Measurements from ENCODE around the gene HOXB1. TPM values are rescaled to one million over a fixed set of nuclear protein-coding genes. Genes with fewer than 3 reads are reported as not detected.
A peak's percentile ranks its signal among the peaks of the same experiment; 100 is the strongest.

HOXB1 gene
- total and polyA plus RNA-seq, 5 donors from 2014 or later = not detected

GRCh38 chr17:48523010-48523409, 7.8 kb downstream of the HOXB1 start:
- ATAC-seq (ENCODE audit: low read depth in 2 of 2) (no peak), DNase-seq (no peak)
- H3K4me3 Mint-ChIP-seq = no peak overlapping the region
- Histone ChIP-seq H3K4me3 (ENCODE audit: low read depth, low read length) (no peak overlapping the region), H3K9me3 (ENCODE audit: control insufficient read depth in 2 of 2, low read length in 2 of 2) (no peaks in the 10 kb centered on the region), H3K4me1 (ENCODE audit: control insufficient read depth, insufficient read depth, low read length, poor library complexity, severe bottlenecking) (peaks cover 8% of the 10 kb centered on the region), H3K27ac (ENCODE audit: insufficient read depth, low read length, poor library complexity, severe bottlenecking) (no peak overlapping the region), H3K36me3 (ENCODE audit: control insufficient read depth, insufficient read depth, low read length) (no peaks in the 10 kb centered on the region), H3K27me3 (ENCODE audit: control insufficient read depth, insufficient read depth, low read length) (peaks cover 26% of the 10 kb centered on the region)
- H3K4me1 Mint-ChIP-seq = peaks cover 0 to 18% (median 7%) of the 10 kb centered on the region in 4 donors
- no peak overlapping the region for H3K27ac Mint-ChIP-seq
- H3K27me3 Mint-ChIP-seq = peaks cover 67% of the 10 kb centered on the region
- no peaks in the 10 kb centered on the region for H3K9me3 Mint-ChIP-seq
- no peaks in the 10 kb centered on the region for H3K36me3 Mint-ChIP-seq

GRCh38 chr17:48522031-48522653, 8.7 kb downstream of the HOXB1 start:
- Histone ChIP-seq H3K9me3 (ENCODE audit: control insufficient read depth in 2 of 2, low read length in 2 of 2) (no peaks in the 10 kb centered on the region), H3K27me3 (ENCODE audit: control insufficient read depth, insufficient read depth, low read length) (peaks cover 26% of the 10 kb centered on the region), H3K4me3 (ENCODE audit: low read depth, low read length) (no peak overlapping the region), H3K4me1 (ENCODE audit: control insufficient read depth, insufficient read depth, low read length, poor library complexity, severe bottlenecking) (peaks cover 6% of the 10 kb centered on the region), H3K27ac (ENCODE audit: insufficient read depth, low read length, poor library complexity, severe bottlenecking) (no peak overlapping the region), H3K36me3 (ENCODE audit: control insufficient read depth, insufficient read depth, low read length) (no peaks in the 10 kb centered on the region)
- Mint-ChIP-seq H3K27ac (no peak overlapping the region), H3K27me3 (peaks cover 64% of the 10 kb centered on the region), H3K4me3 (no peak overlapping the region), H3K4me1 (peaks cover 0 to 17% (median 10%) of the 10 kb centered on the region in 4 donors), H3K9me3 (peaks cover 0 to 1% (median 0%) of the 10 kb centered on the region in 7 donors), H3K36me3 (no peaks in the 10 kb centered on the region)
- ATAC-seq (ENCODE audit: low read depth in 2 of 2) (no peak), DNase-seq (no peak)

DNA sequence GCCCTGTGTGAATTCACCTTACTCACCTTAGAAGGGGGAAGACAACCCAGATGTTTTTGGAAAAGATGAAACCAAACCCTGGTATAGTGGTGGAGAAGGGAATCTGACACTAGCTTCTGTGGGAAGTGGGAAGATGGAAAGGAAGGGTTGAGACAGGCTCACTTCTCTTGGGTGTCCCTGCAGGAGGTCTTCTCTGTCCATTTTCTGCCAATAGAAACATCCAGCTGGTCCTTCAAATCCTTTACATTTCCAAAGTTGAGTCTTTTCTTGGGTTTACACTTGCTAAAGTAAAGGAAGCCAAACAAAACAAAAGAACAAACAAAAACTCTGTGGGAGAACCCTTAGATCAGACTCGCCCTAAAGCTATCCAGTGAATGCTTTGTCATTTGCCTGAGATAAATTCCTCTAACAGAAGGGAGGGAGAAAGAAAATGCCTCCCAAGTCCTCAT, 10.2 kb downstream of the HOXB1 start:
- no peaks in the 10 kb centered on the region for H3K9me3 ChIP-seq (ENCODE audit: control insufficient read depth in 2 of 2, low read length in 2 of 2)
- H3K36me3 Mint-ChIP-seq = no peaks in the 10 kb centered on the region
- H3K36me3 ChIP-seq (ENCODE audit: control insufficient read depth, insufficient read depth, low read length) = no peaks in the 10 kb centered on the region
- ATAC-seq (ENCODE audit: low read depth in 2 of 2) (no peak), DNase-seq (no peak)
- peaks cover 59% of the 10 kb centered on the region for H3K27me3 Mint-ChIP-seq
- H3K9me3 Mint-ChIP-seq = peaks cover 0 to 1% (median 0%) of the 10 kb centered on the region in 7 donors
- peaks cover 0 to 11% (median 2%) of the 10 kb centered on the region in 4 donors for H3K4me1 Mint-ChIP-seq
- H3K27me3 ChIP-seq (ENCODE audit: control insufficient read depth, insufficient read depth, low read length) = peaks cover 19% of the 10 kb centered on the region
- peak overlapping the region in 1 of 3 donors; percentile 14 for H3K27ac Mint-ChIP-seq
- H3K4me3 Mint-ChIP-seq = no peak overlapping the region
- H3K4me1 ChIP-seq (ENCODE audit: control insufficient read depth, insufficient read depth, low read length, poor library complexity, severe bottlenecking) = no peaks in the 10 kb centered on the region
- H3K4me3 ChIP-seq (ENCODE audit: low read depth, low read length) = no peak overlapping the region
- H3K27ac ChIP-seq (ENCODE audit: insufficient read depth, low read length, poor library complexity, severe bottlenecking) = no peak overlapping the region

DNA sequence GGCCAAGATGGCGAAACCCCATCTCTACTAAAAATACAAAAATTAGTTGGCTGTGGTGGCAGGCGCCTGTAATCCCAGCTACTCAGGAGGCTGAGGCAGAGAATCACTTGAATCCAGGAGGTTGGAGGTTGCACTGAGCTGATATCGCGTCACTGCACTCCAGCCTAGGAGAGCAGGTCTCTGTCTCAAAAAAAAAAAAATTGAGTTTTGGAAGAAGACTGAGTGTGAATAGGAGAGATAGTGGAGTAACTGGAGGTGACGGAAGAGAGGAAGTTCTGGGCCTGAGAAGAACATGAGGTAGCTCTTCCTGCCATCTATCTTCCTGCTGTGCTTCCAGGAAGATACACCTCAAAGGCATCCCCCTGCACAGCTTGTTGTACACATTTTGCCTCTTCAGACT, 11.4 kb downstream of the HOXB1 start:
- Mint-ChIP-seq H3K36me3 (no peaks in the 10 kb centered on the region), H3K27ac (no peak overlapping the region)

GRCh38 chr17:48517478-48517877, 13.3 kb downstream of the HOXB1 start:
- peaks cover 0 to 1% (median 0%) of the 10 kb centered on the region in 7 donors for H3K9me3 Mint-ChIP-seq
- H3K27me3 Mint-ChIP-seq = peaks cover 46% of the 10 kb centered on the region
- H3K27ac ChIP-seq (ENCODE audit: insufficient read depth, low read length, poor library complexity, severe bottlenecking) = no peak overlapping the region
- no peaks in the 10 kb centered on the region for H3K9me3 ChIP-seq (ENCODE audit: control insufficient read depth in 2 of 2, low read length in 2 of 2)
- ATAC-seq (ENCODE audit: low read depth in 2 of 2) = no peak
- no peak overlapping the region for H3K4me3 ChIP-seq (ENCODE audit: low read depth, low read length)
- peaks cover 13% of the 10 kb centered on the region for H3K27me3 ChIP-seq (ENCODE audit: control insufficient read depth, insufficient read depth, low read length)
- no peaks in the 10 kb centered on the region for H3K36me3 Mint-ChIP-seq
- H3K27ac Mint-ChIP-seq = peak overlapping the region in 1 of 3 donors; percentile 6
- H3K4me1 ChIP-seq (ENCODE audit: control insufficient read depth, insufficient read depth, low read length, poor library complexity, severe bottlenecking) = peaks cover 20% of the 10 kb centered on the region
- no peak for DNase-seq
- no peak overlapping the region for H3K4me3 Mint-ChIP-seq
- peaks cover 4 to 35% (median 12%) of the 10 kb centered on the region in 4 donors for H3K4me1 Mint-ChIP-seq
- H3K36me3 ChIP-seq (ENCODE audit: control insufficient read depth, insufficient read depth, low read length) = no peaks in the 10 kb centered on the region

More for the DNA sequence above, 11.4 kb downstream of the HOXB1 start:
- Histone ChIP-seq H3K9me3 (ENCODE audit: control insufficient read depth in 2 of 2, low read length in 2 of 2) (no peaks in the 10 kb centered on the region), H3K27me3 (ENCODE audit: control insufficient read depth, insufficient read depth, low read length) (peaks cover 18% of the 10 kb centered on the region), H3K4me3 (ENCODE audit: low read depth, low read length) (no peak overlapping the region), H3K27ac (ENCODE audit: insufficient read depth, low read length, poor library complexity, severe bottlenecking) (no peak overlapping the region), H3K4me1 (ENCODE audit: control insufficient read depth, insufficient read depth, low read length, poor library complexity, severe bottlenecking) (peaks cover 2% of the 10 kb centered on the region), H3K36me3 (ENCODE audit: control insufficient read depth, insufficient read depth, low read length) (no peaks in the 10 kb centered on the region)
- peaks cover 56% of the 10 kb centered on the region for H3K27me3 Mint-ChIP-seq
- H3K9me3 Mint-ChIP-seq = peaks cover 0 to 1% (median 0%) of the 10 kb centered on the region in 7 donors
- peaks cover 0 to 21% (median 2%) of the 10 kb centered on the region in 4 donors for H3K4me1 Mint-ChIP-seq
- ATAC-seq (ENCODE audit: low read depth in 2 of 2) = no peak
- peak in 1 of 3 donors; percentile 20 for DNase-seq
- H3K4me3 Mint-ChIP-seq = no peak overlapping the region

- no peak overlapping the region for H3K27ac ChIP-seq (ENCODE audit: insufficient read depth, low read length, poor library complexity, severe bottlenecking)
- H3K27me3 ChIP-seq (ENCODE audit: control insufficient read depth, insufficient read depth, low read length) = peaks cover 13% of the 10 kb centered on the region
- no peak for ATAC-seq (ENCODE audit: low read depth in 2 of 2)
- H3K4me3 ChIP-seq (ENCODE audit: low read depth, low read length) = no peak overlapping the region
- H3K27ac Mint-ChIP-seq = peak overlapping the region in 1 of 3 donors; percentile 32
- H3K36me3 ChIP-seq (ENCODE audit: control insufficient read depth, insufficient read depth, low read length) = no peaks in the 10 kb centered on the region
- peaks cover 4 to 45% (median 20%) of the 10 kb centered on the region in 4 donors for H3K4me1 Mint-ChIP-seq
- H3K36me3 Mint-ChIP-seq = no peaks in the 10 kb centered on the region
- no peak overlapping the region for H3K4me3 Mint-ChIP-seq
- H3K27me3 Mint-ChIP-seq = peaks cover 47% of the 10 kb centered on the region
- peaks cover 31% of the 10 kb centered on the region for H3K4me1 ChIP-seq (ENCODE audit: control insufficient read depth, insufficient read depth, low read length, poor library complexity, severe bottlenecking)
- no peak for DNase-seq
- H3K9me3 Mint-ChIP-seq = peaks cover 0 to 1% (median 0%) of the 10 kb centered on the region in 7 donors
- H3K9me3 ChIP-seq (ENCODE audit: control insufficient read depth in 2 of 2, low read length in 2 of 2) = no peaks in the 10 kb centered on the region
Measured at GRCh38 chr17:48515925-48516900, 14.6 kb downstream of the HOXB1 start.

DNA sequence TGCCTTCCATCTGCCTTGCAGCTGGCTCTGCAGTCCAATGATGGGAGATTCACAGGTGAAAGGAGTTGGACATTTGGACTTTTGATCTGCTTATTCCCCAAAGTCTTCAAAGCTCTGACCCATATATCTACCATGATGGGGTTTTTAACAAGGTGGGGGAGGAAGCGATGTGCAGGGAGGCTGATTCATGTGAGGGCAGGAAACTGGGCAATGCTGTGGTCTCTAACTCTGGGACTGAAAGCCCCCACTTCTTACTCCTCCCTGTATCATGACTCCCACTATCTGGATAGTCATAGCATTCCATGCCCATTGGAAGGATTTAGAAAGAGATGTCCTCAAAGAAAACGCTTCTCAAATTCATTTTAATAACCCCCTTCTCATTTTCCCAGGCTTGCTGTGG, 16.3 kb downstream of the HOXB1 start:
- Histone ChIP-seq H3K27me3 (ENCODE audit: control insufficient read depth, insufficient read depth, low read length) (peaks cover 8% of the 10 kb centered on the region), H3K4me1 (ENCODE audit: control insufficient read depth, insufficient read depth, low read length, poor library complexity, severe bottlenecking) (peaks cover 36% of the 10 kb centered on the region), H3K36me3 (ENCODE audit: control insufficient read depth, insufficient read depth, low read length) (no peaks in the 10 kb centered on the region), H3K9me3 (ENCODE audit: control insufficient read depth in 2 of 2, low read length in 2 of 2) (no peaks in the 10 kb centered on the region), H3K4me3 (ENCODE audit: low read depth, low read length) (no peak overlapping the region), H3K27ac (ENCODE audit: insufficient read depth, low read length, poor library complexity, severe bottlenecking) (no peak overlapping the region)
- DNase-seq = no peak
- H3K36me3 Mint-ChIP-seq = no peaks in the 10 kb centered on the region
- no peak overlapping the region for H3K4me3 Mint-ChIP-seq
- ATAC-seq (ENCODE audit: low read depth in 2 of 2) = no peak
- no peak overlapping the region for H3K27ac Mint-ChIP-seq
- H3K27me3 Mint-ChIP-seq = peaks cover 37% of the 10 kb centered on the region
- H3K4me1 Mint-ChIP-seq = peaks cover 13 to 51% (median 28%) of the 10 kb centered on the region in 4 donors
- H3K9me3 Mint-ChIP-seq = peaks cover 0 to 1% (median 0%) of the 10 kb centered on the region in 7 donors
